HG03432 (cell line): ENCODE results near the gene WDFY4.

Experiments used
- ATAC-seq: cut with Tn5 transposase; IDR thresholded peaks from one replicate; pipeline ENCODE4 v1.9.1; 2021; ENCODE audit warnings: mild to moderate bottlenecking, moderate library complexity; ENCODE audit not compliant: unreplicated experiment

WDFY4 gene

GRCh38 chr10:49001870-49002672 is 317.4 kb downstream of the WDFY4 start:
- ATAC-seq, result no peak

GRCh38 chr10:49005270-49005669 is 320.6 kb downstream of the WDFY4 start:
- no peak for ATAC-seq

- no peak for ATAC-seq
Measured at GRCh38 chr10:49007129-49007528, 322.5 kb downstream of the WDFY4 start.

GRCh38 chr10:49008091-49008490 is 323.4 kb downstream of the WDFY4 start:
- ATAC-seq, result no peak

GRCh38 chr10:49008505-49009198 is 324.0 kb downstream of the WDFY4 start:
- ATAC-seq, result no peak

- no peak for ATAC-seq
Measured at GRCh38 chr10:49009199-49009979, 324.7 kb downstream of the WDFY4 start.

GRCh38 chr10:49010295-49010694 is 325.6 kb downstream of the WDFY4 start:
- ATAC-seq, result no peak

GRCh38 chr10:49010865-49011264 is 326.2 kb downstream of the WDFY4 start:
- no peak for ATAC-seq

GRCh38 chr10:49011756-49012155 is 327.1 kb downstream of the WDFY4 start:
- ATAC-seq, result no peak

- ATAC-seq, result no peak
Measured at GRCh38 chr10:49012603-49013002, 327.9 kb downstream of the WDFY4 start.

- ATAC-seq, result no peak
Measured at GRCh38 chr10:49015700-49016099, 331.0 kb downstream of the WDFY4 start.

GRCh38 chr10:49021685-49022084 is 337.0 kb downstream of the WDFY4 start:
- no peak for ATAC-seq

GRCh38 chr10:49023071-49023470 is 338.4 kb downstream of the WDFY4 start:
- no peak for ATAC-seq

GRCh38 chr10:49023752-49024151 is 339.1 kb downstream of the WDFY4 start:
- no peak for ATAC-seq

GRCh38 chr10:49024484-49024883 is 339.8 kb downstream of the WDFY4 start:
- no peak for ATAC-seq

GRCh38 chr10:49025347-49025983 is 340.8 kb downstream of the WDFY4 start:
- no peak for ATAC-seq

- ATAC-seq, result no peak
Measured at GRCh38 chr10:49028639-49029038, 344.0 kb downstream of the WDFY4 start.

- ATAC-seq, result no peak
Measured at GRCh38 chr10:49029666-49030065, 345.0 kb downstream of the WDFY4 start.
